Activated naive CD8-positive, alpha-beta T cell treated with anti-CD3 and anti-CD28 coated beads, Interleukin-2, amount 50 U/mL, for 24 hours (primary cell): ENCODE results near the gene SH3GLB1.

ENCODE experiments used
- ATAC-seq: fragments of 150-1000 bp; cut with Tn5 transposase; one replicate; pipeline ENCODE4 v1.10.0; 2021
- DNase-seq: peaks from one replicate; pipeline ENCODE4 v3.0.0; 2021
- H3K27ac Mint-ChIP-seq: one replicate; pipeline ENCODE4 v1.8.0; 2021; ENCODE audit warnings: mild to moderate bottlenecking, mixed read lengths
- H3K27me3 Mint-ChIP-seq: one replicate; pipeline ENCODE4 v1.8.0; 2021; ENCODE audit warnings: mixed read lengths
- H3K36me3 Mint-ChIP-seq: one replicate; pipeline ENCODE4 v1.8.0; 2021; ENCODE audit warnings: low read depth, mixed read lengths
- H3K4me1 Mint-ChIP-seq: one replicate; pipeline ENCODE4 v1.8.0; 2021; ENCODE audit warnings: mixed read lengths
- H3K4me3 Mint-ChIP-seq: one replicate; pipeline ENCODE4 v1.8.0; 2021; ENCODE audit warnings: mild to moderate bottlenecking, moderate library complexity, mixed read lengths
- H3K9me3 Mint-ChIP-seq: one replicate; pipeline ENCODE4 v1.8.0; 2021; ENCODE audit warnings: mixed read lengths

The SH3GLB1 gene

DNA sequence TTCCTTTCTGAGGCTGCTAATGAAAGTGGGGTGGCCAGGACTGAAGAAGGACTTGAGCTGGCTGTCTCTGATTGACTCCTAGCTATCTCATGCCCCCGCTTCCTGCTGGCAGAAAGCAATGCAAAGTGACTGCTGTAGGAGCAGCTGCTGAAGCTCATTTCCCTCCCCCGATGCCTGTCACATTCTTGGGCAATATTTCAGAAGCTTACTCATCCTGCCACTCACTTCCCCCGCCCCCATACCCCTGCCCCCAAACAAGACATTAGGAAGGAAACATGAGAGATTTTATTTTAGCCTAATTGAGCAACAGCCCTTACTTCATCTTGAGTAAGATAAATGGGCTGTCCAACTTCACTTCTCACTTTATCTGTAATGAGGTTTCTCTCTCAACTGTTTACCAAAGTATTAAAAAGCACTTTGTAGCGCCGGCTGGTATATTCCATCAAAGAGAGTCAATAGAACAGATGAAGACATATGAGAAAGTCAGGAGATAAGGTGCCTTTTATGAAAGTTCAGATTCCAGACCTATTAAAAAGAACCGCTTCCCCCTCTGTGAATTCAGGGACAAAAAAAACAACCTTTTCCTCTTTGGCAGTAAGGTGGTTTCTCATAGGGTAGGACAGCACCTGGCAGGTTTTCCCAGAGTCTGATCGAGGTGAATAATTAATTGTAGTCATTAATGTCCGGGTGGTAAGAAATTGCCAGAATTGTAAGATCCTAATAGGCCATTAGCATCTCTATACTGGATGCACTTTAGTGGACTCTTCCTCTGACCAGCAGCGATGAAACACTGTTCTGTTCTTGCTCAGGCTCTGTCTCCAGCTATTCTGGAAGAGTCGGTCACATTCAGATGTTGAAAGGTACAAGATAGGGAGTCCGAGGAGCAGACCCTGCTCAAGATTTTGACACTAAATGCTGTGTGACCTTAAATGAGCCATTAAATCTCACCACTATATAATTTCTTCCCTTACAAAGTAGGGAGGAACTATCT lies 70.2 kb downstream of the SH3GLB1 start:
- H3K27me3 Mint-ChIP-seq = no peaks in the 10 kb centered on the region
- H3K4me3 Mint-ChIP-seq = peak overlapping the region; percentile 56
- DNase-seq (peak; percentile 63), ATAC-seq (peak; percentile 99)
- no peaks in the 10 kb centered on the region for H3K36me3 Mint-ChIP-seq
- peak overlapping the region; percentile 79 for H3K27ac Mint-ChIP-seq
- peaks cover 22% of the 10 kb centered on the region for H3K4me1 Mint-ChIP-seq
- no peaks in the 10 kb centered on the region for H3K9me3 Mint-ChIP-seq

DNA sequence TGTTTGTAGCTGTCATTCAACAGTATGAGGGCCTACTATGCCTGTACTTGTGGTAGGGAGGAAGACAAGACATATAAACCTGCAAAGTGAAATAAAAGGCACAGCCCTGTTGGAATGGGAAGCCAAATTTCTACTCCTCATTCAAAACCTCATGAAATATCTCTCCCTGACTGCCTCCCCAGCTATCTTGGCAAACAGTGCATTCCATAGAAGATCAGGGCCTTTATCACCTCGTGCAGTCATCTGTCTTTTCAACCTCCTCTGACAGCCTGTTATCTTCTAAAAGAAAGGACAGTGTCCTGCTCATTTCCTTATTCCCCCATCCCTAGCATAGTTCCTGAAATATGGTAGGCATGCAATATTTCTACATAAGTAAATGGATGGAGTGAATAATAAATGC lies 71.0 kb downstream of the SH3GLB1 start:
- DNase-seq (no peak), ATAC-seq (no peak)
- Mint-ChIP-seq H3K4me1 (peaks cover 22% of the 10 kb centered on the region), H3K4me3 (no peak overlapping the region), H3K27ac (no peak overlapping the region), H3K27me3 (no peaks in the 10 kb centered on the region), H3K9me3 (no peaks in the 10 kb centered on the region), H3K36me3 (no peaks in the 10 kb centered on the region)

DNA sequence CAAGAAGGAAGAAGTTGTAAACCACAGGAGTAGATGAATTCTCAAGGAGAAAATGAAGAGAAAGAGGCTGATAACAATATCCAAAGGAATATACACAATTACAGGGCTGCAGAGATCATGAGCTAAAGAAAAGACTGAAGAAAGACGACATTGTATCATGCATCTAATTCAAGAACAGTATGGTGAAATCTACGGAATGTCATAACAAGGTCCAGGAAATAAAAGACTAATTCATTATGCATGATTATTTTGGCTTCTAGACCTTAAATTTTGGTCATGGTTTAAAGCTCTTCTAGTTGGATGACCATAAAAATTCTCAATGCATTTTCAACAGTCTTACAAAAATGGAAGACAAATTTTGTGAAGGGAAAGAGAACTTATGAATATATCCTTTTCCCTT lies 71.7 kb downstream of the SH3GLB1 start:
- Mint-ChIP-seq H3K36me3 (no peaks in the 10 kb centered on the region), H3K4me3 (no peak overlapping the region), H3K27me3 (no peaks in the 10 kb centered on the region), H3K4me1 (peaks cover 22% of the 10 kb centered on the region), H3K9me3 (no peaks in the 10 kb centered on the region), H3K27ac (no peak overlapping the region)
- DNase-seq (no peak), ATAC-seq (no peak)

DNA sequence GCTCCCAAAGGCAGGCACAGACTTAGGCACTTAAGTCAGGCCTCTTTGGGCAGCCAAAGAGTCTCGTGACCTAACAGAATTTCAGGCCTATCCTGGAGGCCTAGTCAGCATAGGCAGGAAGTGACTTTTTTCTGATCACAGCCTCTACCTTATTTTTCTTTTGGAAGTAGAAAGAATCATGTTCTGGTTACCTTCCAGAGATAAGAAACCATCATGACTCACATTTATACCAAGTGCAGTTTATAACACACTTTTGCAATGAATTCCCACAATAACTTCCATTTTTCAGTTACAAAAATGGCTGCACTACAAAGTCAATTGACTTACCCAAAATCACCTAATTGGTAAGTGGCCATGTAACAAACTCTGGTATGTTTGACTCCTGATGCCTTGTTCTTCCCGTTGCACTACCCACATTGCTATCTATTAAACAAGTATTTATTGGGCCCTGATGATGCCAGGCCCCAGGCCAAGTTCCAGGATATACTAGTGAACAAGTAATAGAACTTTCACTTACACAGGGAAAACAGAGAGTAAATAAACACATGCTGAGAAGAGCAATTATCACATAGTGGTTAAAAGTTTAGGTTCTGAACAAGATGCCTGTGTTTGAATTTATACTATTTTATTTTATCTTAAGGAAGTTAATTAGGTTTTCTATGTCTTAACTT lies 74.3 kb downstream of the SH3GLB1 start:
- Mint-ChIP-seq H3K9me3 (no peaks in the 10 kb centered on the region), H3K27ac (no peak overlapping the region), H3K4me3 (no peak overlapping the region), H3K4me1 (peaks cover 14% of the 10 kb centered on the region), H3K36me3 (no peaks in the 10 kb centered on the region), H3K27me3 (no peaks in the 10 kb centered on the region)
- no peak for ATAC-seq
- no peak for DNase-seq

DNA sequence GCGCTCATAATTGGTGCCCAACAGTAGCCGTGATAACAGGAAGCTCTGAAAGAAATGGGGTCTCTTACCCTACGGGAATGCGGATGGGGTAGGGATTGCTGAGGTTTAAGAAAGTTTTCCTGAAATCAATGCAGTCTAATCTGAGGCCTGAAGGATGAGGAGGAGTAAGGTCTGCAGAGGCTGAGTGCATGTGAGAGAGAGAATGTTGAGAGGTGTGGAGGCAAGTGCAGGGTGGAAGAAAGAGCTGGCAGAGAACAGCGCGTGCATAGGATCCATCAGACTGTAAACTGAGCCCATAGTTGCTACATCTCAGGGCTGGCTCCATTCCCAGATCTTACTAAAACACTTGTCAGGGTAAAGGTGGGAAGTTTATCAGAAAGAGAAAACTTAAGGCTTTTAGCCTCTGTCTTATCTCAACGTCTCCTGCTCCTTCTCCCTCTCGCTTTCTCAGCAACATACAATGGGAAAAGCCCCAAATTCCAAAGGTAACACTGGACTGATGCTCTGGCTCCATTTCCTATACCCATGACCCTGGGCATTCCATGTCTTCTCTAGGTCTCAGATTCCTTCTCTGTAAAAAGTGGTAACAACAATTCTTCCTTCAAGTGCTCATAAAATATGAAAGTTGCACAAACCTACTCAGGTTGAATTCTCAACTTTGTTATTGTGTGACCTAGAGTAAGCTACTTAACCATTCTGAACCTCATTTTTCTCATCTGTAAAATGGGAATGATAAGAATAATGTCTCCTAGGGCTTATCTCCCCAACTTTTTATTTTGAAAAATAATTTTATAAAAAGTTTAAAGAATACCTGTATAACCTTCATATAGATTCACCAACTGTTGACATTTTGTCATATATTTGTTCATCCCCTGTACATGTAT lies 75.2 kb downstream of the SH3GLB1 start:
- DNase-seq = no peak
- no peaks in the 10 kb centered on the region for H3K36me3 Mint-ChIP-seq
- H3K4me1 Mint-ChIP-seq = peaks cover 6% of the 10 kb centered on the region
- ATAC-seq = no peak
- no peak overlapping the region for H3K4me3 Mint-ChIP-seq
- H3K27ac Mint-ChIP-seq = no peak overlapping the region
- no peaks in the 10 kb centered on the region for H3K9me3 Mint-ChIP-seq
- no peaks in the 10 kb centered on the region for H3K27me3 Mint-ChIP-seq

DNA sequence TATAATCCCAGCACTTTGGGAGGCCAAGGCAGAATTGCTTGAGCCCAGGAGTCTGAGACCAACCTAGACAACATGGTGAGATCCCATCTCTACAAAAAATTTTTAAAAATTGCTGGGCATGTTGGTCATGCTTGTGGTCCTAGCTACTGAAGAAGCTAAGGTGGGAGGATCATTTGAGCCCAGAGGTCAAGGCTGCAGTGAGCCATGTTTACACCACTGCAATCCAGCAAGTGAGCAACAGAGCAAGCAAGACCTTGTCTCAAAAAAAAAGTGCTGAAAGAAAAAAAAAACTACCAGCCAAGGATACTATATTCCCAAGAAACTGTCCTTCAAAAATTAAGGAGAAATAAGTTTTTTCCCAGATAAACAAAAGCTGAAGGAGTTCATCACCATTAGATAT lies 78.1 kb downstream of the SH3GLB1 start:
- H3K27ac Mint-ChIP-seq = no peak overlapping the region

DNA sequence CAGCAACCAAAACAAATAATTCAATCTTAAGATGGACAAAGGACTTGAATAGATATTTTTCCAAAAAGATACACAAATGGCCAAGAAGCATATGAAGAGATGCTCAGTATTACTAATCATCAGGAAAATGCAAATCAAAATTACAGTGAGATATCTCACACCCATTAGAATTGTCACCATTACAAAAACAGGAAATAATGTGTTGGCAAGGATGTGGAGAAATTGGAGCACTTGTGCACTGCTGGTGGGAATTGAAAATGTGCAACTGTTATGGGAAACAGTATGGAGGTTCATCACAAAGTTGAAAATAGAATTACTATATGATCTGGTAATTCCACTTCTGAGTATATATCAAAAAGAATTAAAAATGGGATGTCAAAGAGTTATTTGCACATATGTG lies 83.2 kb downstream of the SH3GLB1 start:
- Mint-ChIP-seq H3K27me3 (no peaks in the 10 kb centered on the region), H3K27ac (no peak overlapping the region), H3K4me3 (no peak overlapping the region), H3K36me3 (no peaks in the 10 kb centered on the region), H3K9me3 (no peaks in the 10 kb centered on the region), H3K4me1 (no peaks in the 10 kb centered on the region)
- no peak for ATAC-seq
- DNase-seq = no peak

More for the DNA sequence above, 78.1 kb downstream of the SH3GLB1 start:
- Mint-ChIP-seq H3K36me3 (no peaks in the 10 kb centered on the region), H3K9me3 (no peaks in the 10 kb centered on the region), H3K27me3 (no peaks in the 10 kb centered on the region), H3K4me3 (no peak overlapping the region), H3K4me1 (no peaks in the 10 kb centered on the region)
- DNase-seq (no peak), ATAC-seq (no peak)

DNA sequence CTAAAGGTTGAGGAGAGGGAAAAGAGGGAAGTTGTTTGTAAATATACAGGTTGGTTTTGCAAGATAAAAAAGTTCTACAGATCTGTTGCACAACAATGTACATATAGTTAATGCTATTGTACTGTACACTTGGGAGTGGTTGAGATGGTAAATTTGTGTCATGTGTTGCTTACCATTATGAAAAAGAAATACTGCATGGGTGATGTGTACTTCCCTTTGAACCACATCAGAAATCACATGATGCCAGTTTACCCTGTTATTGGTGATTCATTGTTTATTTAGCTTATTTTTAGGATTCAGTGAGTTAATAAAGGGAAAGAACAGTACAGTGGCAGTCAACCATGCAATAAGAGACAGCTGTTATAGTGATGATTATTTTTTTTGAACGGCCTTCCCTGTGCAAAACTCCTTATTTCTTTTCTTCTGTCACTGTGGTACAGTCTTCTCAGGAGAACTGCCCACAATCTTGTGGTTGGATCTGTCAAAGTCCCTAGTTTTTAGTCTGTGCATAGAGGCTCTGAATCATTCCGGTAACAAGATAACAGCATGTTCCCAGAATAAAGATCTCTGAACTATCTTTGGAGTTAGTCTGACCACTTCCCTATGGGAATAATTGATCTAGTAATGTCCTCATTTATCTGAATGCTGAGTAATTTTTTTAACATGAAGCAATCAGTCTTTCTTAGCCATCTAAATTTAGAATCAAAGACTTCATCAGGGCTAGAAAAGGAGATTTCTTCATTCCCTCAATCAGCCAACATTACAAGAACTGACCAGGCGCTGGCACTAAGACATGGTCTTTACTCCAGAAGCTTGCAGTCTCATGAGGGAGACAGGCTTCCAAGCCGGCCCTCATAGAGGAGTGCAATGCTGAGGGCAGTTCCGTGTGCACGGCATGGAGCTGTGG lies 84.2 kb downstream of the SH3GLB1 start:
- no peak overlapping the region for H3K4me3 Mint-ChIP-seq
- H3K36me3 Mint-ChIP-seq = no peaks in the 10 kb centered on the region
- H3K27ac Mint-ChIP-seq = no peak overlapping the region
- no peaks in the 10 kb centered on the region for H3K4me1 Mint-ChIP-seq
- DNase-seq = no peak
- H3K9me3 Mint-ChIP-seq = no peaks in the 10 kb centered on the region
- H3K27me3 Mint-ChIP-seq = no peaks in the 10 kb centered on the region
- ATAC-seq = no peak

DNA sequence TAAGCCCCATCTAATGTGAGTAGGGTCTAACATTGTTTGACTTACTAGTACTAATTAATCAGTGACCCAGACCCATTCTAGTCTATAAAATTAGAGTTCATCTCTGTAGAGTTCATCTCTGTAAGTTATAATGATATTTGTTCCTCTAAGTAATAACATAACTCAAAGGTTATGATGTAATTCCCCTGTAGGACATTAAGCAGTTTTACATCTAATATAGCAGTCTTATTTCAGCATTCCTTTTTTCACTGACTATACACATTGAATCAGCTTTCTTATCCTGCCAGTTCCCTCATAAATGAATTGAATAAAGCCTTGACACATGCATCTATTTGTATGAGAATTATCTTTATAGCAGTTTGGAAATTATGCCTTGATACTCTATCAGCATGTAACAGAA lies 90.9 kb downstream of the SH3GLB1 start:
- H3K27me3 Mint-ChIP-seq = no peaks in the 10 kb centered on the region
- no peak overlapping the region for H3K4me3 Mint-ChIP-seq
- no peaks in the 10 kb centered on the region for H3K9me3 Mint-ChIP-seq
- ATAC-seq = no peak
- H3K36me3 Mint-ChIP-seq = no peaks in the 10 kb centered on the region
- H3K27ac Mint-ChIP-seq = no peak overlapping the region
- no peak for DNase-seq
- H3K4me1 Mint-ChIP-seq = no peaks in the 10 kb centered on the region
